GM12801 (cell line): ENCODE results near the gene FOXL3.

ENCODE experiments used
- CTCF ChIP-seq: IDR thresholded peaks from one replicate; pipeline ENCODE4 v1.5.1; 2011; ENCODE audit warnings: control low read depth; ENCODE audit not compliant: insufficient read length; ENCODE audit errors: extremely low read depth

Gene FOXL3

GRCh38 chr7:325051-325798 is 35.3 kb downstream of the FOXL3 start:
- no peak for TF ChIP-seq CTCF

GRCh38 chr7:325811-326210 is 35.8 kb downstream of the FOXL3 start:
- no peak for TF ChIP-seq CTCF

GRCh38 chr7:326273-326672 is 36.3 kb downstream of the FOXL3 start:
- no peak for TF ChIP-seq CTCF

- no peak for TF ChIP-seq CTCF
These were observed 36.9 kb downstream of the FOXL3 start for GRCh38 chr7:326809-327232.

- no peak for TF ChIP-seq CTCF
These were observed 37.4 kb downstream of the FOXL3 start for GRCh38 chr7:327233-327931.

GRCh38 chr7:327991-328702 is 38.2 kb downstream of the FOXL3 start:
- no peak for TF ChIP-seq CTCF

GRCh38 chr7:329691-330281 is 39.8 kb downstream of the FOXL3 start:
- no peak for TF ChIP-seq CTCF
